Right ventricle myocardium superior (tissue), 1 donor: ENCODE results near the gene ETV7. TPM values are rescaled to one million over a fixed set of nuclear protein-coding genes. Genes with fewer than 3 reads are reported as not detected.
"Not testable (repeated sequence)": the region's sequence is repeated elsewhere in the genome, so short reads cannot be mapped to it uniquely, and the experiment has no call there.

ENCODE experiments used
- ATAC-seq: fragments of 200-7000 bp; cut with Tn5 transposase; one replicate; pipeline ENCODE4 v1.9.1; 2020; ENCODE audit warnings: mild to moderate bottlenecking; ENCODE audit not compliant: poor library complexity
- DNase-seq: peaks from one replicate; pipeline ENCODE4 v3.0.0-alpha.2; 2020
- intact Hi-C: fragments of 100-400 bp; cut with DNase I; formaldehyde crosslinking; loops from one replicate; pipeline ENCODE4 v1.11.2; 2022
- long read RNA-seq: library from polyadenylated mRNA; unstranded; transcript quantifications from one replicate; pipeline ENCODE4 v2.0.0, GENCODE V29; 2021
- total RNA-seq: library from RNA; stranded (reverse); fragmentation: NEBNext Ultra II Directional; extraction: Animal tissue kit (Norgen Biotek cat#: 25700); gene quantifications from one replicate; pipeline ENCODE4 v1.2.1, GENCODE V29; 2021
- donor health status: DM: no; HTN: yes; CAD: no; lungs with severe emphysema.

ETV7 gene
- not detected for total RNA-seq
- long read RNA-seq: 0 reads

- intact Hi-C loops: no loop called here
- ATAC-seq: peak; percentile 57
- DNase-seq: peak; percentile 48
These were observed at the start of gene ETV7 for GRCh38 chr6:36387440-36388303. TSS of gene ETV7 (minus strand) at chr6:36387669. CDS start at chr6:36387541, 128 bp downstream.

GRCh38 chr6:36436466-36436865, 49.0 kb upstream of the ETV7 start:
- DNase-seq (no peak), ATAC-seq (no peak)
- intact Hi-C loops: no loop called here

GRCh38 chr6:36432151-36432671, 44.7 kb upstream of the ETV7 start:
- intact Hi-C loops: no loop called here
- ATAC-seq: no peak
- DNase-seq: no peak

- intact Hi-C loops: no loop called here
- DNase-seq: no peak
- no peak for ATAC-seq
These were observed 43.7 kb upstream of the ETV7 start for GRCh38 chr6:36431197-36431596.

- intact Hi-C loops: no loop called here
- ATAC-seq: no peak
- DNase-seq: no peak
These were observed 42.9 kb upstream of the ETV7 start for GRCh38 chr6:36430351-36430750.

- ATAC-seq: no peak
- DNase-seq: no peak
- intact Hi-C loops: no loop called here
These were observed 41.4 kb upstream of the ETV7 start for GRCh38 chr6:36428911-36429310.

- intact Hi-C loops: no loop called here
- DNase-seq (no peak), ATAC-seq (no peak)
These were observed 39.2 kb upstream of the ETV7 start for GRCh38 chr6:36426622-36427021.

- peak; percentile 100 for ATAC-seq
- DNase-seq: peak; percentile 100
- intact Hi-C loops: no loop called here
These were observed 35.8 kb upstream of the ETV7 start for GRCh38 chr6:36423101-36423824.

GRCh38 chr6:36422714-36423100, 35.2 kb upstream of the ETV7 start:
- DNase-seq: no peak
- no peak for ATAC-seq
- intact Hi-C loops: no loop called here

- intact Hi-C loops: no loop called here
- DNase-seq: no peak
- no peak for ATAC-seq
These were observed 31.8 kb upstream of the ETV7 start for GRCh38 chr6:36419310-36419709.

- intact Hi-C loops: no loop called here
- ATAC-seq (no peak), DNase-seq (no peak)
These were observed 31.1 kb upstream of the ETV7 start for GRCh38 chr6:36418558-36418957.

- no peak for ATAC-seq
- no peak for DNase-seq
- intact Hi-C loops: no loop called here
These were observed 27.0 kb upstream of the ETV7 start for GRCh38 chr6:36414481-36414880.

GRCh38 chr6:36413489-36414480, 26.3 kb upstream of the ETV7 start:
- ATAC-seq (no peak), DNase-seq (no peak)
- intact Hi-C loops: no loop called here

- intact Hi-C loops, DNase-seq, ATAC-seq: not testable (repeated sequence)
These were observed 22.2 kb upstream of the ETV7 start for GRCh38 chr6:36409718-36410117.

GRCh38 chr6:36404164-36404563, 16.7 kb upstream of the ETV7 start:
- DNase-seq (no peak), ATAC-seq (no peak)
- intact Hi-C loops: no loop called here

- ATAC-seq (no peak), DNase-seq (no peak)
- intact Hi-C loops: no loop called here
These were observed 15.0 kb upstream of the ETV7 start for GRCh38 chr6:36402481-36402880.

- DNase-seq (no peak), ATAC-seq (no peak)
- intact Hi-C loops: no loop called here
These were observed 12.5 kb upstream of the ETV7 start for GRCh38 chr6:36399970-36400369.

- ATAC-seq (no peak), DNase-seq (no peak)
- intact Hi-C loops: no loop called here
These were observed 5.2 kb upstream of the ETV7 start for GRCh38 chr6:36392621-36393020.

- intact Hi-C loops: no loop called here
- no peak for DNase-seq
- no peak for ATAC-seq
These were observed 1.9 kb upstream of the ETV7 start for GRCh38 chr6:36389353-36389752.
